OCI-LY3 (cell line): Measurements from ENCODE around the gene PSMA5.

Experiments used
- H2AFZ ChIP-seq: fragments of 200-600, 300-600 bp; shearing (Covaris generic); 2 replicates; pipeline ENCODE4 v1.6.0; 2014; ENCODE audit warnings: antibody characterized with exemption, low read depth, low read length
- H3K27ac ChIP-seq: fragments of 200-600, 300-600 bp; sonication (generic); 2 replicates; pipeline ENCODE4 v1.5.1; 2014; ENCODE audit warnings: mild to moderate bottlenecking, low read length, moderate library complexity, mixed read lengths
- H3K27me3 ChIP-seq: fragments of 200-600, 300-600 bp; sonication (generic); 2 replicates; pipeline ENCODE4 v1.6.1; 2014; ENCODE audit warnings: low read depth, low read length, mixed read lengths
- H3K36me3 ChIP-seq: fragments of 200-600, 300-600 bp; sonication (generic); replicated peaks from 2 replicates; pipeline ENCODE3; 2014; ENCODE audit warnings: low read depth, low read length, mixed read lengths
- H3K4me1 ChIP-seq: fragments of 300-600, 200-600 bp; sonication (generic); 2 replicates; pipeline ENCODE4 v1.6.1; 2014; ENCODE audit warnings: low read length, mixed read lengths
- H3K4me2 ChIP-seq: fragments of 200-600, 300-600 bp; sonication (generic); 2 replicates; pipeline ENCODE4 v1.6.1; 2014; ENCODE audit warnings: low read length, mixed read lengths
- H3K4me3 ChIP-seq: fragments of 300-600, 200-600 bp; sonication (generic); 2 replicates; pipeline ENCODE4 v1.5.1; 2014; ENCODE audit warnings: antibody characterized with exemption, mild to moderate bottlenecking, low read length, moderate library complexity
- H3K79me2 ChIP-seq: fragments of 300-600, 200-600 bp; shearing (Covaris generic); 2 replicates; pipeline ENCODE4 v1.6.1; 2014; ENCODE audit warnings: mild to moderate bottlenecking, low read length, mixed read lengths
- H3K9ac ChIP-seq: fragments of 300-600, 200-600 bp; shearing (Covaris generic); 2 replicates; pipeline ENCODE4 v1.6.0; 2014; ENCODE audit warnings: mild to moderate bottlenecking, low read length, moderate library complexity
- H3K9me3 ChIP-seq: fragments of 200-600, 300-600 bp; shearing (Covaris generic); 2 replicates; pipeline ENCODE4 v1.6.1; 2014; ENCODE audit warnings: low read length, mixed read lengths; ENCODE audit not compliant: insufficient read depth
- H4K20me1 ChIP-seq: fragments of 200-600, 300-600 bp; sonication (generic); 2 replicates; pipeline ENCODE4 v1.6.1; 2016; ENCODE audit warnings: low read length, mixed read lengths; ENCODE audit not compliant: insufficient read depth
- EZH2phosphoT487 ChIP-seq: fragments of 200-600 bp; shearing (Covaris generic); IDR thresholded peaks from 2 replicates; pipeline ENCODE4 v1.6.1; 2018; ENCODE audit warnings: antibody characterized with exemption, mixed run types, low read depth
- TF ChIP-seq, protein P1 (sequence below): fragments of 200-600, 300-600 bp; sonication (generic); IDR thresholded peaks from 2 replicates; pipeline ENCODE4 v1.5.1; 2014; ENCODE audit warnings: antibody characterized with exemption, low read length, low read depth

Gene PSMA5

GRCh38 chr1:109443476-109443875 is 17.2 kb upstream of the PSMA5 start:
- Histone ChIP-seq H3K79me2 (no peaks in the 10 kb centered on the region), H3K9ac (no peak overlapping the region), H3K27ac (no peak overlapping the region), H3K4me3 (no peak overlapping the region), H2AFZ (no peak overlapping the region), H4K20me1 (no peaks in the 10 kb centered on the region), H3K4me1 (no peaks in the 10 kb centered on the region), H3K27me3 (peaks cover 23% of the 10 kb centered on the region; the same call in 1 of the 2 replicates), H3K9me3 (no peaks in the 10 kb centered on the region), H3K4me2 (no peak overlapping the region), H3K36me3 (no peaks in the 10 kb centered on the region)
- TF ChIP-seq, protein P1, sequence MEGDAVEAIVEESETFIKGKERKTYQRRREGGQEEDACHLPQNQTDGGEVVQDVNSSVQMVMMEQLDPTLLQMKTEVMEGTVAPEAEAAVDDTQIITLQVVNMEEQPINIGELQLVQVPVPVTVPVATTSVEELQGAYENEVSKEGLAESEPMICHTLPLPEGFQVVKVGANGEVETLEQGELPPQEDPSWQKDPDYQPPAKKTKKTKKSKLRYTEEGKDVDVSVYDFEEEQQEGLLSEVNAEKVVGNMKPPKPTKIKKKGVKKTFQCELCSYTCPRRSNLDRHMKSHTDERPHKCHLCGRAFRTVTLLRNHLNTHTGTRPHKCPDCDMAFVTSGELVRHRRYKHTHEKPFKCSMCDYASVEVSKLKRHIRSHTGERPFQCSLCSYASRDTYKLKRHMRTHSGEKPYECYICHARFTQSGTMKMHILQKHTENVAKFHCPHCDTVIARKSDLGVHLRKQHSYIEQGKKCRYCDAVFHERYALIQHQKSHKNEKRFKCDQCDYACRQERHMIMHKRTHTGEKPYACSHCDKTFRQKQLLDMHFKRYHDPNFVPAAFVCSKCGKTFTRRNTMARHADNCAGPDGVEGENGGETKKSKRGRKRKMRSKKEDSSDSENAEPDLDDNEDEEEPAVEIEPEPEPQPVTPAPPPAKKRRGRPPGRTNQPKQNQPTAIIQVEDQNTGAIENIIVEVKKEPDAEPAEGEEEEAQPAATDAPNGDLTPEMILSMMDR: no peak
- TF ChIP-seq EZH2phosphoT487: no peak

DNA sequence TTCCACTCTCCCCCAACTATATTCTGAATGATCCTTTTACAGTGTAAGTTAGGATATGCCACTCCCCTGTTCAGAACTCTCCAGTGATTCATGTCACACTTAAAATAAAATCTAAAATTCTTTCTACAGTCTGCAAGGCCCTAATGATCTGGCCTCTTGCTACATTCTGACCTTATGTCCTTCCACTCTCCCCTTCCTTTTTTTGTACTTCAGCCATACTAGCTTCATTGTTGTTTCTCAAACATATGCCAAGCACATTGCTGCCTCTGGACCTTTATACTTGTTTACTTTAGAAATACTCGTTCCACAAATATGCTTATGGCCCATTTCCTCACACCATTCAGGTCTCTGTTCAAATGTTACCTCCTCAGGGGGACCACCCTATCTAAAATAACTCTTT is 14.8 kb upstream of the PSMA5 start:
- H3K9me3 ChIP-seq: no peaks in the 10 kb centered on the region
- no peak overlapping the region for H3K4me3 ChIP-seq
- H3K79me2 ChIP-seq: no peaks in the 10 kb centered on the region
- no peak overlapping the region for H3K4me2 ChIP-seq
- no peak for TF ChIP-seq EZH2phosphoT487
- TF ChIP-seq, protein P1: no peak
- H3K4me1 ChIP-seq: no peaks in the 10 kb centered on the region
- H3K27me3 ChIP-seq: peaks cover 23% of the 10 kb centered on the region; the same call in 1 of the 2 replicates
- no peak overlapping the region for H2AFZ ChIP-seq
- H3K9ac ChIP-seq: no peak overlapping the region
- H4K20me1 ChIP-seq: no peaks in the 10 kb centered on the region
- H3K27ac ChIP-seq: no peak overlapping the region
- H3K36me3 ChIP-seq: no peaks in the 10 kb centered on the region

- no peak overlapping the region for H3K27ac ChIP-seq
- H3K27me3 ChIP-seq: peaks cover 15% of the 10 kb centered on the region; the same call in 1 of the 2 replicates
- H3K4me1 ChIP-seq: no peaks in the 10 kb centered on the region
- H2AFZ ChIP-seq: no peak overlapping the region
- no peak overlapping the region for H3K4me3 ChIP-seq
- no peaks in the 10 kb centered on the region for H3K36me3 ChIP-seq
- no peak overlapping the region for H3K4me2 ChIP-seq
- H3K9me3 ChIP-seq: no peaks in the 10 kb centered on the region
- H3K79me2 ChIP-seq: no peaks in the 10 kb centered on the region
- H3K9ac ChIP-seq: no peak overlapping the region
- H4K20me1 ChIP-seq: no peaks in the 10 kb centered on the region
- TF ChIP-seq, protein P1: no peak
- TF ChIP-seq EZH2phosphoT487: no peak
Observed at GRCh38 chr1:109438798-109439297, 12.6 kb upstream of the PSMA5 start.

DNA sequence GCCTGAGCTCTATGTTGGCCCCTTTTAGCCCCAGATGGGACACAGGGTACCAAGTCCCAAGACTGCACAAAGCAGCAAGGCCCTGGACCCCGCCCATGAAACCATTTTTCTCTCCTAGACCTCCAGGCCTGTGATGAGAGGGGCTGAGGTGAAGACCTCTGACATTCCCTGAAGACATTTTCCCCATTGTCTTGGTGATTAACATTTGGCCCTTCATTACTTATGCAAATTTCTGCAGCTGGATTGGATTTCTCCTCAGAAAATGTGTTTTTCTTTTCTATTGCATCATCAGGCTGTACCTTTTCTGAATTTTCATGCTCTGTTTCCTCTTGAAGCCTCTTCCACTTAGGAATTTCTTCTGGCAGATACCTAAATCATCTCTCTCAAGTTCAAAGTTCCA is 8.2 kb upstream of the PSMA5 start:
- Histone ChIP-seq H3K27me3 (no peaks in the 10 kb centered on the region), H3K79me2 (no peaks in the 10 kb centered on the region), H2AFZ (no peak overlapping the region), H4K20me1 (no peaks in the 10 kb centered on the region), H3K4me3 (no peak overlapping the region), H3K9me3 (no peaks in the 10 kb centered on the region), H3K27ac (no peak overlapping the region), H3K36me3 (no peaks in the 10 kb centered on the region), H3K4me2 (no peak overlapping the region), H3K9ac (no peak overlapping the region), H3K4me1 (0 out of 2 replicates have a peak, but pooled peaks cover 2% of the 10 kb centered on the region)
- no peak for TF ChIP-seq EZH2phosphoT487
- TF ChIP-seq, protein P1: no peak
